Breast epithelium (tissue), 3 donors: Measurements from ENCODE around the gene CEP19.

Source experiments
- POLR2A ChIP-seq: fragments of 450-650 bp; IDR thresholded peaks from one replicate; pipeline ENCODE4 v1.6.1; 2016; ENCODE audit warnings: antibody characterized with exemption, mild to moderate bottlenecking, moderate library complexity
- POLR2AphosphoS5 ChIP-seq, 3 donors: sonication (generic); formaldehyde crosslinking; IDR thresholded peaks; one replicate each; pipeline ENCODE4 v1.6.1; 2017; ENCODE audit warnings: antibody characterized with exemption in 3 of 3
- TF ChIP-seq, protein P1 (sequence below), 3 donors: fragments of 450-650 bp; IDR thresholded peaks; one replicate each; pipeline ENCODE4 v1.5.1; 2016 to 2017; ENCODE audit warnings: antibody characterized with exemption in 3 of 3, mild to moderate bottlenecking in 3 of 3, moderate library complexity in 3 of 3

DNA sequence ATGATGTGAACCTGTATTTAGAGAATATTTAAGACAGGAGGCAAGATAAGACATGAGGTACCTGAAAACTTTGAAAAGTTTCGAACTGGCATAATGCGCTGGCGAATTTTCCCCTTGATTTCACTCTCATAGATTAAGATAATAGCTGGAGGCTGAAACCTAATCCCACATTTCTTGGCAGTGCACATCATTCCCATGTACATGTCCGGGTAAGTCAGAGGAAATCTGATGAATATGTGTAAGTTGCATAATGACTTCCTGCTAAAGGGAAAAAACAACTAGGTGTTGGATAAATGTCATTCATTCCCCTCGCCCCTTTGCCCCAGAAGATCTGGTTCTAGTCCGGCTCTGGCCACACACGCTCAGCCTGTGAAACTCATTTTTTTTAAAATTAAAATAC lies 3.6 kb downstream of the CEP19 start:
- TF ChIP-seq, protein P1, sequence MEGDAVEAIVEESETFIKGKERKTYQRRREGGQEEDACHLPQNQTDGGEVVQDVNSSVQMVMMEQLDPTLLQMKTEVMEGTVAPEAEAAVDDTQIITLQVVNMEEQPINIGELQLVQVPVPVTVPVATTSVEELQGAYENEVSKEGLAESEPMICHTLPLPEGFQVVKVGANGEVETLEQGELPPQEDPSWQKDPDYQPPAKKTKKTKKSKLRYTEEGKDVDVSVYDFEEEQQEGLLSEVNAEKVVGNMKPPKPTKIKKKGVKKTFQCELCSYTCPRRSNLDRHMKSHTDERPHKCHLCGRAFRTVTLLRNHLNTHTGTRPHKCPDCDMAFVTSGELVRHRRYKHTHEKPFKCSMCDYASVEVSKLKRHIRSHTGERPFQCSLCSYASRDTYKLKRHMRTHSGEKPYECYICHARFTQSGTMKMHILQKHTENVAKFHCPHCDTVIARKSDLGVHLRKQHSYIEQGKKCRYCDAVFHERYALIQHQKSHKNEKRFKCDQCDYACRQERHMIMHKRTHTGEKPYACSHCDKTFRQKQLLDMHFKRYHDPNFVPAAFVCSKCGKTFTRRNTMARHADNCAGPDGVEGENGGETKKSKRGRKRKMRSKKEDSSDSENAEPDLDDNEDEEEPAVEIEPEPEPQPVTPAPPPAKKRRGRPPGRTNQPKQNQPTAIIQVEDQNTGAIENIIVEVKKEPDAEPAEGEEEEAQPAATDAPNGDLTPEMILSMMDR (IDR thresholded peaks at IDR 0.05), result no peak
- TF ChIP-seq POLR2A (no peak), POLR2AphosphoS5 (IDR thresholded peaks at IDR 0.05) (no peak)
